Limb (tissue), 2 donors: ENCODE data around the gene ZC3H7B.
A peak's percentile ranks its signal among the peaks of the same experiment; 100 is the strongest.
"Not testable (repeated sequence)": the region's sequence is repeated elsewhere in the genome, so short reads cannot be mapped to it uniquely, and the experiment has no call there.

Source experiments
- DNase-seq, 2 donors: peaks; one replicate each; pipeline ENCODE4 v3.0.0-alpha.2; 2016; ENCODE audit errors: extremely low spot score in 2 of 2

The ZC3H7B gene

GRCh38 chr22:41301085-41302020 is at the start of gene ZC3H7B:
Gene ZC3H7B (plus strand): TSS chr22:41301525. CDS start chr22:41320661, 19,136 bp downstream.
- DNase-seq, result peak; percentile 81 to 86

- no peak for DNase-seq
These were observed 49.0 kb upstream of the ZC3H7B start for GRCh38 chr22:41252365-41252764.

GRCh38 chr22:41254230-41254629 is 47.1 kb upstream of the ZC3H7B start:
- no peak for DNase-seq

- no peak for DNase-seq
These were observed 44.8 kb upstream of the ZC3H7B start for GRCh38 chr22:41256254-41257253.

- no peak for DNase-seq
These were observed 43.6 kb upstream of the ZC3H7B start for GRCh38 chr22:41257696-41258095.

GRCh38 chr22:41259756-41260155 is 41.6 kb upstream of the ZC3H7B start:
- not testable (repeated sequence) for DNase-seq

GRCh38 chr22:41260871-41261270 is 40.5 kb upstream of the ZC3H7B start:
- no peak for DNase-seq

GRCh38 chr22:41261541-41262249 is 39.6 kb upstream of the ZC3H7B start:
- DNase-seq, result no peak

GRCh38 chr22:41262250-41262765 is 39.0 kb upstream of the ZC3H7B start:
- no peak for DNase-seq

- no peak for DNase-seq
These were observed 37.6 kb upstream of the ZC3H7B start for GRCh38 chr22:41263704-41264103.

GRCh38 chr22:41264408-41264941 is 36.9 kb upstream of the ZC3H7B start:
- DNase-seq, result no peak

GRCh38 chr22:41267958-41268357 is 33.4 kb upstream of the ZC3H7B start:
- no peak for DNase-seq

GRCh38 chr22:41271787-41272186 is 29.5 kb upstream of the ZC3H7B start:
- DNase-seq, result no peak

- no peak for DNase-seq
These were observed 28.2 kb upstream of the ZC3H7B start for GRCh38 chr22:41273128-41273527.

GRCh38 chr22:41274856-41275255 is 26.5 kb upstream of the ZC3H7B start:
- no peak for DNase-seq

- DNase-seq, result no peak
These were observed 21.3 kb upstream of the ZC3H7B start for GRCh38 chr22:41280065-41280464.

GRCh38 chr22:41280854-41281253 is 20.5 kb upstream of the ZC3H7B start:
- no peak for DNase-seq

GRCh38 chr22:41284465-41284864 is 16.9 kb upstream of the ZC3H7B start:
- no peak for DNase-seq

GRCh38 chr22:41285441-41285819 is 15.9 kb upstream of the ZC3H7B start:
- DNase-seq, result peak in 1 of 2 donors; percentile 57

GRCh38 chr22:41285820-41286638 is 15.3 kb upstream of the ZC3H7B start, which contains the start of gene RANGAP1:
Gene RANGAP1 (minus strand): TSS chr22:41286187. CDS start chr22:41281044, 5,143 bp downstream.
- DNase-seq, result peak; percentile 98 to 99
